IMR-90 (cell line): Measurements from ENCODE around the gene NCAPH2.

Source experiments
- MAZ ChIP-seq: IDR thresholded peaks from 2 replicates; pipeline ENCODE4 v1.6.1; 2012; ENCODE audit warnings: low read depth, mild to moderate bottlenecking, low read length, improper control_type of control experiment, moderate library complexity, borderline replicate concordance
- POLR2A ChIP-seq: IDR thresholded peaks from 2 replicates; pipeline ENCODE4 v1.6.1; 2012; ENCODE audit warnings: mild to moderate bottlenecking, low read depth, low read length
- RFX5 ChIP-seq: IDR thresholded peaks from 2 replicates; pipeline ENCODE4 v1.8.0; 2012; ENCODE audit warnings: low read depth, mild to moderate bottlenecking, low read length, moderate library complexity
- TF ChIP-seq, protein P1 (sequence below): conservative IDR thresholded peaks from 2 replicates; pipeline ENCODE4 v1.5.1; 2012; ENCODE audit warnings: mild to moderate bottlenecking, low read depth, low read length, improper control_type of control experiment

DNA sequence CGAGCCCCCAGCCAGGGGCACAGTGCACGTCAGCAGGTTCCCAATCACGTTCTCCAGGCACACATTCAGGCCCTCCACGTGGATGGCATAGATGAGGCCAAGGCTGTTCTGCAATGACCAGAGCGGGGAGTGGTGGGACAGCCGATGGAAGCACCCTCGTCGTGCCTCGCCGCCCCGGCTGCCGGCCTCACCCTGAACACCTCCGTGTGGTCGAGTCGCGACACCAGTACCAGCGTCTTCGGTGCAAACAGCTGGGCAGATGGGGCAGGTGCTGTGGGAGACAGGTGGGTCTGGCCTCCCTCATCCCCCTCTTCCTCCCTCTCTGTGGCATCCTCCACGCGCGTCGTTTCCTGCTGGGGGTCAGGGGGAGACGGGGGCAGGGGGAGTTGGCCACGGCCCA is 40.7 kb upstream of the NCAPH2 start:
- TF ChIP-seq, protein P1, sequence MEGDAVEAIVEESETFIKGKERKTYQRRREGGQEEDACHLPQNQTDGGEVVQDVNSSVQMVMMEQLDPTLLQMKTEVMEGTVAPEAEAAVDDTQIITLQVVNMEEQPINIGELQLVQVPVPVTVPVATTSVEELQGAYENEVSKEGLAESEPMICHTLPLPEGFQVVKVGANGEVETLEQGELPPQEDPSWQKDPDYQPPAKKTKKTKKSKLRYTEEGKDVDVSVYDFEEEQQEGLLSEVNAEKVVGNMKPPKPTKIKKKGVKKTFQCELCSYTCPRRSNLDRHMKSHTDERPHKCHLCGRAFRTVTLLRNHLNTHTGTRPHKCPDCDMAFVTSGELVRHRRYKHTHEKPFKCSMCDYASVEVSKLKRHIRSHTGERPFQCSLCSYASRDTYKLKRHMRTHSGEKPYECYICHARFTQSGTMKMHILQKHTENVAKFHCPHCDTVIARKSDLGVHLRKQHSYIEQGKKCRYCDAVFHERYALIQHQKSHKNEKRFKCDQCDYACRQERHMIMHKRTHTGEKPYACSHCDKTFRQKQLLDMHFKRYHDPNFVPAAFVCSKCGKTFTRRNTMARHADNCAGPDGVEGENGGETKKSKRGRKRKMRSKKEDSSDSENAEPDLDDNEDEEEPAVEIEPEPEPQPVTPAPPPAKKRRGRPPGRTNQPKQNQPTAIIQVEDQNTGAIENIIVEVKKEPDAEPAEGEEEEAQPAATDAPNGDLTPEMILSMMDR = no peak
- no peak for TF ChIP-seq RFX5
- no peak for TF ChIP-seq MAZ
- no peak for TF ChIP-seq POLR2A
